Neuron (in vitro differentiated cells): ENCODE data around the gene STUM.

ENCODE experiments used
- H2AFZ ChIP-seq: one replicate; pipeline ENCODE4 v1.6.1; 2013; ENCODE audit warnings: low read depth, mild to moderate bottlenecking, inconsistent platforms, low read length, moderate library complexity
- H3K27me3 ChIP-seq: one replicate; pipeline ENCODE4 v1.6.1; 2013; ENCODE audit warnings: low read length; ENCODE audit not compliant: insufficient read depth
- H3K36me3 ChIP-seq: one replicate; pipeline ENCODE4 v1.6.1; 2013; ENCODE audit warnings: low read length; ENCODE audit not compliant: insufficient read depth
- H3K4me1 ChIP-seq: one replicate; pipeline ENCODE4 v1.6.1; 2013; ENCODE audit warnings: low read length; ENCODE audit not compliant: insufficient read depth
- H3K4me3 ChIP-seq: 2 replicates; pipeline ENCODE4 v1.5.1; 2013; ENCODE audit warnings: mild to moderate bottlenecking, low read length, moderate library complexity
- H3K9me3 ChIP-seq: one replicate; pipeline ENCODE4 v1.6.1; 2013; ENCODE audit warnings: low read length

Gene STUM

GRCh38 chr1:226643611-226644540 lies 95.3 kb downstream of the STUM start:
- Histone ChIP-seq H3K9me3 (no peaks in the 10 kb centered on the region), H3K4me3 (no peak overlapping the region), H3K4me1 (peaks cover 3% of the 10 kb centered on the region), H3K36me3 (peaks cover 6% of the 10 kb centered on the region), H2AFZ (no peak overlapping the region), H3K27me3 (no peaks in the 10 kb centered on the region)

- Histone ChIP-seq H3K4me1 (peaks cover 3% of the 10 kb centered on the region), H3K9me3 (no peaks in the 10 kb centered on the region), H3K36me3 (peaks cover 5% of the 10 kb centered on the region), H2AFZ (no peak overlapping the region), H3K27me3 (no peaks in the 10 kb centered on the region), H3K4me3 (no peak overlapping the region)
Observed at GRCh38 chr1:226644541-226645176, 96.1 kb downstream of the STUM start.

GRCh38 chr1:226645279-226645976 lies 96.9 kb downstream of the STUM start:
- peaks cover 4% of the 10 kb centered on the region for H3K36me3 ChIP-seq
- H3K27me3 ChIP-seq, result no peaks in the 10 kb centered on the region
- H3K4me1 ChIP-seq, result peaks cover 9% of the 10 kb centered on the region
- no peak overlapping the region for H2AFZ ChIP-seq
- no peak overlapping the region for H3K4me3 ChIP-seq
- no peaks in the 10 kb centered on the region for H3K9me3 ChIP-seq

- no peaks in the 10 kb centered on the region for H3K9me3 ChIP-seq
- H3K27me3 ChIP-seq, result no peaks in the 10 kb centered on the region
- H3K4me3 ChIP-seq, result no peak overlapping the region
- H3K4me1 ChIP-seq, result peaks cover 15% of the 10 kb centered on the region
- H3K36me3 ChIP-seq, result peaks cover 4% of the 10 kb centered on the region
- H2AFZ ChIP-seq, result no peak overlapping the region
Observed at GRCh38 chr1:226646026-226646869, 97.7 kb downstream of the STUM start.

- peaks cover 1% of the 10 kb centered on the region for H3K36me3 ChIP-seq
- H3K4me1 ChIP-seq, result peaks cover 15% of the 10 kb centered on the region
- H3K4me3 ChIP-seq, result no peak overlapping the region
- no peaks in the 10 kb centered on the region for H3K27me3 ChIP-seq
- no peaks in the 10 kb centered on the region for H3K9me3 ChIP-seq
- H2AFZ ChIP-seq, result no peak overlapping the region
Observed at GRCh38 chr1:226646870-226647449, 98.4 kb downstream of the STUM start.

GRCh38 chr1:226647719-226648118 lies 99.2 kb downstream of the STUM start:
- H3K4me1 ChIP-seq, result peaks cover 15% of the 10 kb centered on the region
- H3K9me3 ChIP-seq, result no peaks in the 10 kb centered on the region
- H3K36me3 ChIP-seq, result no peaks in the 10 kb centered on the region
- H3K27me3 ChIP-seq, result no peaks in the 10 kb centered on the region
- H3K4me3 ChIP-seq, result no peak overlapping the region
- no peak overlapping the region for H2AFZ ChIP-seq

GRCh38 chr1:226648421-226648820 lies 99.9 kb downstream of the STUM start:
- Histone ChIP-seq H3K9me3 (no peaks in the 10 kb centered on the region), H2AFZ (no peak overlapping the region), H3K27me3 (no peaks in the 10 kb centered on the region), H3K4me1 (peaks cover 19% of the 10 kb centered on the region), H3K4me3 (no peak overlapping the region), H3K36me3 (no peaks in the 10 kb centered on the region)

GRCh38 chr1:226649244-226649643 lies 100.7 kb downstream of the STUM start:
- Histone ChIP-seq H3K4me3 (no peak overlapping the region), H3K9me3 (no peaks in the 10 kb centered on the region), H3K4me1 (peaks cover 24% of the 10 kb centered on the region), H2AFZ (no peak overlapping the region), H3K27me3 (no peaks in the 10 kb centered on the region), H3K36me3 (no peaks in the 10 kb centered on the region)

- H3K36me3 ChIP-seq, result no peaks in the 10 kb centered on the region
- H3K4me1 ChIP-seq, result peaks cover 29% of the 10 kb centered on the region
- H2AFZ ChIP-seq, result no peak overlapping the region
- no peak overlapping the region for H3K4me3 ChIP-seq
- H3K27me3 ChIP-seq, result no peaks in the 10 kb centered on the region
- no peaks in the 10 kb centered on the region for H3K9me3 ChIP-seq
Observed at GRCh38 chr1:226649780-226650179, 101.2 kb downstream of the STUM start.

GRCh38 chr1:226650236-226650841 lies 101.8 kb downstream of the STUM start:
- H3K9me3 ChIP-seq, result no peaks in the 10 kb centered on the region
- no peaks in the 10 kb centered on the region for H3K27me3 ChIP-seq
- H3K4me3 ChIP-seq, result no peak overlapping the region
- peaks cover 35% of the 10 kb centered on the region for H3K4me1 ChIP-seq
- H2AFZ ChIP-seq, result no peak overlapping the region
- no peaks in the 10 kb centered on the region for H3K36me3 ChIP-seq

- Histone ChIP-seq H3K36me3 (no peaks in the 10 kb centered on the region), H3K9me3 (no peaks in the 10 kb centered on the region), H3K27me3 (no peaks in the 10 kb centered on the region)
Observed at GRCh38 chr1:226651041-226651731, 102.6 kb downstream of the STUM start.

More at GRCh38 chr1:226651041-226651731, 102.6 kb downstream of the STUM start:
- Histone ChIP-seq H2AFZ (no peak overlapping the region), H3K4me1 (peaks cover 42% of the 10 kb centered on the region), H3K4me3 (no peak overlapping the region)
